MCF 10A (cell line): ENCODE measurements around the gene ZNF423. TPM values are rescaled to one million over a fixed set of nuclear protein-coding genes. Genes with fewer than 3 reads are reported as not detected.

Experiments
- BruUV-seq: library from RNA; stranded (reverse); fragments of 400-500 nt; replicated peaks from 2 replicates; lab custom pipeline; 2021; lab: Mats Ljungman, UMichigan
- CTCF ChIA-PET: fragments of 300-600 bp; sonication (Branson Sonifier 250); formaldehyde crosslinking; extraction: SDS; loops from one replicate; lab custom pipeline; 2021; ENCODE audit warnings: antibody characterized with exemption, inconsistent platforms; lab: Yijun Ruan, JAX
- POLR2A ChIA-PET: fragments of 300-600, 350-650 bp; sonication (Branson Sonifier 250); formaldehyde crosslinking; extraction: SDS; loops from one replicate; lab custom pipeline; 2020; ENCODE audit warnings: antibody characterized with exemption, inconsistent platforms; lab: Yijun Ruan, JAX
- DNase-seq: peaks from one replicate; pipeline ENCODE4 v3.0.0-alpha.2; 2018; ENCODE audit not compliant: unreplicated experiment
- H3K27ac Mint-ChIP-seq: one replicate; pipeline ENCODE4 v1.8.0; 2022; ENCODE audit warnings: mild to moderate bottlenecking, low read depth, mixed read lengths; ENCODE audit not compliant: unreplicated experiment
- H3K27me3 Mint-ChIP-seq: one replicate; pipeline ENCODE4 v1.8.0; 2022; ENCODE audit warnings: mixed read lengths; ENCODE audit not compliant: insufficient read depth, unreplicated experiment
- H3K36me3 Mint-ChIP-seq: one replicate; pipeline ENCODE4 v1.8.0; 2022; ENCODE audit warnings: mild to moderate bottlenecking, moderate library complexity, mixed read lengths; ENCODE audit not compliant: insufficient read depth, unreplicated experiment
- H3K4me1 Mint-ChIP-seq: one replicate; pipeline ENCODE4 v1.8.0; 2022; ENCODE audit warnings: mixed read lengths; ENCODE audit not compliant: insufficient read depth, unreplicated experiment
- H3K4me3 Mint-ChIP-seq: one replicate; pipeline ENCODE4 v1.8.0; 2022; ENCODE audit warnings: mild to moderate bottlenecking, moderate library complexity, mixed read lengths; ENCODE audit not compliant: unreplicated experiment
- H3K9me3 Mint-ChIP-seq: one replicate; pipeline ENCODE4 v1.8.0; 2022; ENCODE audit warnings: mixed read lengths; ENCODE audit not compliant: unreplicated experiment
- intact Hi-C: fragments of 100-400 bp; cut with micrococcal nuclease; formaldehyde crosslinking; loops from 2 replicates; pipeline ENCODE4 v1.14.1; 2022
- total RNA-seq: library from RNA; stranded (reverse); gene quantifications from 2 replicates; pipeline ENCODE4 v1.2.3, GENCODE V29; 2022
- TF ChIP-seq, protein P1 (sequence below): fragments of 200-600 bp; IDR thresholded peaks from one replicate; pipeline ENCODE4 v1.8.0; 2022; ENCODE audit warnings: antibody characterized with exemption, mild to moderate bottlenecking; ENCODE audit not compliant: unreplicated experiment

ZNF423 gene
- total RNA-seq, 1 experiment from 2014 or later = not detected

DNA sequence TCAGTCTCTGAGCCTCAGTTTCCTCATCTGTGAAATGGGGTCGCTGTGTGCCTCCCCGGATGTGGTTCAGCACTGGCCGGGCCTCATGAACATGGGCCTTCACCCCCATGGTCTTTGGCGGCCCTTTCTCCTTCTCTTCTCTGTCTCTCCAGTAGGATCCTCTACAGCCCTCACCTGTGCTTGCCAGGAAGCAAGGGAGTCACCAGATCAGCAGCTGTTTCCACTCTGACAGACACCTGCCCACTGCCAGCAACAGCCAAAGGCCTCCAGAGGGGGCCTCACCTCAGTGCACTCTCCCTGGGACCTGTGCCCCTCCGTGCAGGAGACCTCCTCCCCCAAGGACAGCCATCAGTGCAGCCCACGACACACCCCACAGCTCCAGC lies 392.9 kb downstream of the ZNF423 start:
- Mint-ChIP-seq H3K9me3 (no peaks in the 10 kb centered on the region), H3K36me3 (no peaks in the 10 kb centered on the region), H3K4me1 (no peaks in the 10 kb centered on the region), H3K4me3 (no peak overlapping the region), H3K27ac (no peak overlapping the region), H3K27me3 (peaks cover 44% of the 10 kb centered on the region)
- intact Hi-C loops = no loop called here
- POLR2A ChIA-PET = no interaction called here
- TF ChIP-seq, protein P1, sequence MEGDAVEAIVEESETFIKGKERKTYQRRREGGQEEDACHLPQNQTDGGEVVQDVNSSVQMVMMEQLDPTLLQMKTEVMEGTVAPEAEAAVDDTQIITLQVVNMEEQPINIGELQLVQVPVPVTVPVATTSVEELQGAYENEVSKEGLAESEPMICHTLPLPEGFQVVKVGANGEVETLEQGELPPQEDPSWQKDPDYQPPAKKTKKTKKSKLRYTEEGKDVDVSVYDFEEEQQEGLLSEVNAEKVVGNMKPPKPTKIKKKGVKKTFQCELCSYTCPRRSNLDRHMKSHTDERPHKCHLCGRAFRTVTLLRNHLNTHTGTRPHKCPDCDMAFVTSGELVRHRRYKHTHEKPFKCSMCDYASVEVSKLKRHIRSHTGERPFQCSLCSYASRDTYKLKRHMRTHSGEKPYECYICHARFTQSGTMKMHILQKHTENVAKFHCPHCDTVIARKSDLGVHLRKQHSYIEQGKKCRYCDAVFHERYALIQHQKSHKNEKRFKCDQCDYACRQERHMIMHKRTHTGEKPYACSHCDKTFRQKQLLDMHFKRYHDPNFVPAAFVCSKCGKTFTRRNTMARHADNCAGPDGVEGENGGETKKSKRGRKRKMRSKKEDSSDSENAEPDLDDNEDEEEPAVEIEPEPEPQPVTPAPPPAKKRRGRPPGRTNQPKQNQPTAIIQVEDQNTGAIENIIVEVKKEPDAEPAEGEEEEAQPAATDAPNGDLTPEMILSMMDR = no peak
- CTCF ChIA-PET = interaction anchor here (0.7 kb wide), 1 partner anchor 39 kb away, joined by 3 read pairs; no protein-coding TSS in a partner anchor
- no peak for DNase-seq
- BruUV-seq = no TSS peak

DNA sequence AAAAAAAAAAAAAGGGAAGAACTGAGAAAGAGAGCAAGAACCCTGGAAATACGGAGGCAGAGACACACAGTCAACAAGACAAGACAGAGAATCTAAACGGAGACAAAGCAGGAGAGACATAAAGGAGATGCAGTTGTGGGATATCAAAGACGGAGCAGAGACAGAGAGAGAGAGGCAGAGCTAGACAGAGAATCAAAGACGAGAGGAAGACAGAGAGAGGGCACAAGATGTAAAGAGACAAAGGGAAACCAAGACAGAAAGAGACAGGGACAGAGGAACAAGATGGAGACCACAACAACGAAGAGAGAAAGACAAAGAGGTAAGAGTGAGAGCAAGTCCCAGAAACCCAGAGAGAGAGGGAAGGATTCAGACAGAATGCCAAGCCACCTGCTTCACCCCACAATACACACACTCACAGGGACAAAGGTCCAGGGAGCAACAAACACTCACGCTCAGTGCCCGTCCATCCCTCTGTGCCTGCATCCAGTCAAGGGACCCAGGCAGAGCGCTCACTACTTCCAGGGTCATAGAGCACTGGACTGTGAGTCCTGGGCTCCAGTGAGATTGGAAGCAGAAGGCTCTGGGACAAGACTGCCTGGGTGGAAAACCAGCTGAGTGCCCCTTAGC lies 393.4 kb downstream of the ZNF423 start:
- TF ChIP-seq, protein P1 = no peak
- Mint-ChIP-seq H3K27ac (no peak overlapping the region), H3K4me3 (no peak overlapping the region), H3K9me3 (no peaks in the 10 kb centered on the region), H3K27me3 (peaks cover 49% of the 10 kb centered on the region), H3K36me3 (no peaks in the 10 kb centered on the region), H3K4me1 (no peaks in the 10 kb centered on the region)
- DNase-seq = no peak
- no TSS peak for BruUV-seq
- ChIA-PET CTCF (interaction anchor here (0.6 to 0.7 kb wide), 2 partner anchors 39 to 48 kb away, joined by 3 to 4 read pairs; no protein-coding TSS in a partner anchor), POLR2A (no interaction called here)
- intact Hi-C loops = no loop called here

GRCh38 chr16:49461517-49461951 lies 394.4 kb downstream of the ZNF423 start:
- H3K4me1 Mint-ChIP-seq = no peaks in the 10 kb centered on the region
- ChIA-PET CTCF (no interaction called here), POLR2A (no interaction called here)
- H3K9me3 Mint-ChIP-seq = no peaks in the 10 kb centered on the region
- intact Hi-C loops = no loop called here
- DNase-seq = no peak
- no TSS peak for BruUV-seq
- no peaks in the 10 kb centered on the region for H3K36me3 Mint-ChIP-seq
- TF ChIP-seq, protein P1 = no peak
- no peak overlapping the region for H3K4me3 Mint-ChIP-seq
- peaks cover 54% of the 10 kb centered on the region for H3K27me3 Mint-ChIP-seq
- H3K27ac Mint-ChIP-seq = no peak overlapping the region

DNA sequence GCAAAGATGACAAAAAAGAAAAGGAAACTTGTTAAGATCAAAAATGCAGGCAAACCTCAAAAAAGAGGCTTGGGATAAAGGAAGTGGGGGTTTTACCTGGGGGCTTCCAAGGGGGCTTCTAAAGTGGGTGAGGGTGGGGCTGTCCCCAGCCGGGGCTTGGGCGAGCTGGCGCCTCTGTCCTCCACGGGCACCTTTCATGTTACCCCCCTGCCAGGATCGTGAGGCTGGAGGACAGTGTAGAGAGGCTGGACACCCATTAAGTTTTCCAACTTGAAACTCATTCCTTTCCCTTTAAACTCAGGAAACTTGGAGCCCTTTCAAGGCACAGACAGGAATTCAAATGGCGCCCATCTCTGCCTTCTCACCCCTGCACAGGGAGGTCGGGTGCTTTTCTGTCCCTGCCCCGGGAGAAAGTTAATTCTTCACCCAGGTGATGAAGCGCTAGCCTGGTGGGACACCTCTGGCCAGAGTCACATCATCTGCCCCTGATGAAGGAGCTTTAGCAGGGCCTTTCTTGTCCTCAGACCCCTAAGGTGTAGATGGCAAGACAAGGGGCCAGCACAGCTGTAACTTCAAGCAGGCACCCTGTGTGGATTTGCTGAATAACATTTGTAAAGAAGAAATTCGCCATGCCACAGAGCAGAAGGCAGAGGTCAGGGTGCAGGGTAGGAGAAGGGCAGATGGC lies 395.0 kb downstream of the ZNF423 start:
- no peak for DNase-seq
- Mint-ChIP-seq H3K9me3 (no peaks in the 10 kb centered on the region), H3K27me3 (peaks cover 54% of the 10 kb centered on the region), H3K4me1 (no peaks in the 10 kb centered on the region), H3K27ac (no peak overlapping the region), H3K4me3 (no peak overlapping the region), H3K36me3 (no peaks in the 10 kb centered on the region)
- TF ChIP-seq, protein P1 = no peak
- ChIA-PET CTCF (no interaction called here), POLR2A (no interaction called here)
- BruUV-seq = no TSS peak
- intact Hi-C loops = no loop called here
